WI38 (cell line): ENCODE measurements around the gene AGA.

ENCODE experiments used
- H3K4me3 ChIP-seq: 2 replicates; pipeline ENCODE4 v1.5.1; 2011; ENCODE audit warnings: low read depth, mild to moderate bottlenecking, control low read depth, low read length
- TF ChIP-seq, protein P1 (sequence below): IDR thresholded peaks from 2 replicates; pipeline ENCODE4 v1.5.1; 2012; ENCODE audit warnings: low read depth, mild to moderate bottlenecking, control low read depth, low read length

AGA gene

DNA sequence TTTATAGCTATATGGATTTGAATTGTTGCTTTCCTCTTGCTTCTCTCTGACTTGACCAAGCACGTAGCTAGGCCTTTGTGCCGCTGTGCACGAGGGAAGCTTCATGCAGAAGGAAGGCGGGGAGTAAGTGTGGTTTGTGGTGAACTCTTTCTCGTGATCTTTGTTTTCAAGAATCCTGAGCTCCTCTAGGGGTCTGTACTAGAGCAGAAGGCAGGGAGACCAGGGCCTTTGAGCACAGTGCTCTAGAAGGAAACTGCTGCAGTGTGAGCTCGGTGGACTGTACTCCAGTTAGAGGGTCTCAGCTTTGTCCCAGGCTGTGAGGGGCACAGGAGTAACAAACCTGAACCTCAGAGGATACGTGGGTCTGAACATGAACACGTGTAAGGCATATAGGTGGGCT lies 49.0 kb downstream of the AGA start:
- TF ChIP-seq, protein P1, sequence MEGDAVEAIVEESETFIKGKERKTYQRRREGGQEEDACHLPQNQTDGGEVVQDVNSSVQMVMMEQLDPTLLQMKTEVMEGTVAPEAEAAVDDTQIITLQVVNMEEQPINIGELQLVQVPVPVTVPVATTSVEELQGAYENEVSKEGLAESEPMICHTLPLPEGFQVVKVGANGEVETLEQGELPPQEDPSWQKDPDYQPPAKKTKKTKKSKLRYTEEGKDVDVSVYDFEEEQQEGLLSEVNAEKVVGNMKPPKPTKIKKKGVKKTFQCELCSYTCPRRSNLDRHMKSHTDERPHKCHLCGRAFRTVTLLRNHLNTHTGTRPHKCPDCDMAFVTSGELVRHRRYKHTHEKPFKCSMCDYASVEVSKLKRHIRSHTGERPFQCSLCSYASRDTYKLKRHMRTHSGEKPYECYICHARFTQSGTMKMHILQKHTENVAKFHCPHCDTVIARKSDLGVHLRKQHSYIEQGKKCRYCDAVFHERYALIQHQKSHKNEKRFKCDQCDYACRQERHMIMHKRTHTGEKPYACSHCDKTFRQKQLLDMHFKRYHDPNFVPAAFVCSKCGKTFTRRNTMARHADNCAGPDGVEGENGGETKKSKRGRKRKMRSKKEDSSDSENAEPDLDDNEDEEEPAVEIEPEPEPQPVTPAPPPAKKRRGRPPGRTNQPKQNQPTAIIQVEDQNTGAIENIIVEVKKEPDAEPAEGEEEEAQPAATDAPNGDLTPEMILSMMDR: no peak

DNA sequence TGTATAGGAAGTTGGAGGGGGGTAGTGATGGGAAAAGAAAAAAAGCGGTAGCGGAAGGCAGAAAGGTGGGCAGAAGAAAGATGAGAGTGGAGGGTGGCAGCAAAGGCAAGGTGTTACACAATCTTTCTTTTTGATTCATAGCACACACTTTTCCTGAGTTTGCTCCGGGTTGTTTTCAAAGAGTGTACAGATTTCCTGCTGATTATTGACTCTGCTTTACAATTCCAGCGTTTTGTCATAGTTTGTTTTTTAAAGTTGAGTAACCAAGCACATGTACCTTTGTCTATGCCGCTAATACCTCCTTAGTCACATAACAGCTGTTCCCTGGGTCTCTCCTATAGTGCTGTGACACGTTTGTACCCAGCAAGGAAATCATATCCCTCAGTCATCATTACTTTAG lies 50.3 kb downstream of the AGA start:
- TF ChIP-seq, protein P1: no peak

More for the DNA sequence above, 49.0 kb downstream of the AGA start:
- H3K4me3 ChIP-seq: no peak overlapping the region

DNA sequence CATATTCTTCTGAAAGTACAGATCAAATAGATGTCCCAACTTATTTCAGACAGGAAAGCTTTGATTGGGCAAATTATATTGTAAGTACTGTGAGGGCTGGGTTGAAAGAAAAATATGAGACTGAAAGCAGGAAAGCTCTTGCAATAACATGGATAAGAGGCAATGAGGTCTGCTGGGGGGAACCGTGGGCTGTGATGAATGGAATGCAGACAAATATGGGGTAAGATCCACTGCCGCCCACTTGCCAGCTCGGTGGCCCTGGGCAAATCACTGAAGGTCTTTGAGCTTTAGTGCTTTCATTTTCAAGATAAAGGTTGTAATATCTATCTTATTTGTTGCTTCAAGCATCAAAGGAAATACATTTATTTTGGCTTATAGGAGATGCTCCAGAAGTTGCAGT lies 51.0 kb downstream of the AGA start:
- TF ChIP-seq, protein P1: no peak
- no peak overlapping the region for H3K4me3 ChIP-seq

More for the DNA sequence above, 50.3 kb downstream of the AGA start:
- no peak overlapping the region for H3K4me3 ChIP-seq

DNA sequence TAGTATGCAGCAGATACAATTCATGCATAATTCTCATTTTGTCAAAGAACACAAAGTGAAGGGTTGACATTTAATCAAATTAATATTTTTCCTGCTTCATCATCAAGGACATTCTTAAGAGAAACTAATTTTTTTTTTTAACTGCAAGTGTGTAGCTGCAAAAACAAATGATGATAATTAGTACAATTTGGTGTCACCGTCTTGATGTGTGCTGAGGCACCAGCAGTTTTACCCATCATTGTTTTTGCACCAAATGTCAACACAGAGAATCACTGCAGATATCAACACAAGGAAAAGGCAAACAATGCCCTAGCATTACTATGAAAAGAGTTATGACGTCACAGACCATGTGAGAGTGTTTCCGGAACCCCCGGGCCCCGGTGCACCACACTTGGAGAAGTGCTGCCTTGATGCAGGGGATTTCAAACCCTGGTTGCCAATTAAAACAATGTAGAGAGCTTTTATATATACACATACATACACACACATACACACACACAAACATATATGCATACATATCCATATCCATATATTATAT lies 55.9 kb downstream of the AGA start:
- H3K4me3 ChIP-seq: no peak overlapping the region
- TF ChIP-seq, protein P1: no peak

DNA sequence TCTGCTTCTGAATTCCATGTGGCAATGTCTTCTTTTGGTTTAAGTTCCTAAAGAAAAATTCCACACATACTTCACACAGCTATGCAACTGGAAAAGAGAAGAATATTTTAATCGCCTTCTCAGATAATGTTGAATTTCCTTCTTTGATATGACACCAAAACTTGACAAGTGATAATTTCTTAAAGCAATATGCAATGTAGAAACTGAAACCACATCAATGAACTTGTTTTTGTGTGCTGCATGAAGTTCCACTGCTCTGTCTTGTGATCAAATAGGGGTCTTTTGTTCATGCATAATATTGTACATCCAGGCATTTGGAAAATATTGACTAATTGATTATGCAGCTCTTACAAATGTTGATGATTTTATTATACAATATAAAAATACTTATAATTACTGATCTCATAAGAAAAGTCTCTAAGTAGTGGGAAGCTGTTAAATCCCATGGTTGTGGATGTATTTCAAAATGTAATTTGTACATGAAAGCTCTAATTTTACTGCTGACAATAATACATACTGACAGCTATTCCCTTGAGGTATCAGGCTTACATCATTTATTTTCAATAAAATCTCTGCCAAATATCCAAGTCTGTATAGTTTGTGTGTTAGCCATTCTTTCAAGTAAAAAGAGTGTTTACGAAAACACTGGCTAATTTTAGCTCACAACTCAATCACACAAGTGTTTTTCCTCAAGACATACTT lies 56.5 kb downstream of the AGA start:
- TF ChIP-seq, protein P1: no peak

DNA sequence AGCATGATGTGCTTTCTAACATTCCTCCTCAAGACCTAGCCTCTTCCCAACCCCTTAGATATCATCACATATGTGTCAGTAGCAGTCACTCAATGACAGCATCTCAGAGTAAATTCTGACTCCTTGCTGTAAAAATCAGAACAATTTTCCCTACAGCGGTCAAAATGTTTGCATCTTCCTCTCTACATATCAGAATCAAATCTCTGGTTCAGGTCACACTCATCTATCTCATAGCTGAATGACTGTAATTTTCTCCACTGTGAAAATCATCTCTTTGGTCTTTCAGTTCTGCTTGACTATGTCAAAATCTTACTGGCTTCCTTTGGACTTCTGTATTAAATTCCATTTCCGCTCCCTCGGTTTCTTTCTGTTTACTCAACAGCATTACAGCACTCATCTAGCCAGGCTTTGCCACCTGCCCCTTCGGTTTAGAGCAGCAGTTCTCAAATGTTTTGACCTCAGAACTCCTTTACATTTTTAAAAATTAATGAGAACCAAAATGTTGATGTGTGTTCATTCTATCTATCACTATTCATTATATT lies 57.3 kb downstream of the AGA start:
- H3K4me3 ChIP-seq: no peak overlapping the region
- TF ChIP-seq, protein P1: no peak

More for the DNA sequence above, 56.5 kb downstream of the AGA start:
- H3K4me3 ChIP-seq: no peak overlapping the region

DNA sequence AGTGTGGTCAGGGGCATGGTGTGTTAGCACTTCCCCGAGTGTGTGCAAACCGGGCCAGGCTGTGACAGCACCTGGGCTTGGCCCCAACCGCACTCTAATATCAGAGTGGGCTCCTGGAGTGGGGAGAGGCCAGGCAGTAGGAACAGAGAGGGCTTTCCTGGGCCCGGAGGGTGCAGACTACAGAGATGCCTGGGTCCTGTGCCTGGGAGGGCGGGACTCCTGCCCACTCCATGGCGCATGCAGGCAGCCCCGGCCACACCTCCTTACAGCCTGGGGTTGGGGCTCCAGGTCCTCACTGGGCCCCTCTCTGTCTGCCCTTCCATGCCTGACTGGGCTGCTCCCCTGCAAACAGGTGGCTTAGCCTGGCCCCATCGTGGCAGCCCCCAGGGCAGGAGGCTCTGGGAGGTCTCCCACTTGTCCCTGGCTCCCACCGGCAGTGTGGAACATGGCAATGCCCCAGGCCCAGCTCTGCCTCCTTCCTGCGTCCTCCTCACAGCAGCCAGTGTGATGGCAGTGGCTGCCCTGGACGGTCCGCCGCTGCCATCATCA lies 60.4 kb downstream of the AGA start:
- TF ChIP-seq, protein P1: no peak
- no peak overlapping the region for H3K4me3 ChIP-seq
